ENCODE results near the gene PPP2R2D. TPM values are rescaled to one million over a fixed set of nuclear protein-coding genes. Genes with fewer than 3 reads are reported as not detected.
"Not testable (repeated sequence)": the region's sequence is repeated elsewhere in the genome, so short reads cannot be mapped to it uniquely, and the experiment has no call there.

PPP2R2D gene
- total RNA-seq, 1 donor from 2014 or later = 30.0 TPM

DNA sequence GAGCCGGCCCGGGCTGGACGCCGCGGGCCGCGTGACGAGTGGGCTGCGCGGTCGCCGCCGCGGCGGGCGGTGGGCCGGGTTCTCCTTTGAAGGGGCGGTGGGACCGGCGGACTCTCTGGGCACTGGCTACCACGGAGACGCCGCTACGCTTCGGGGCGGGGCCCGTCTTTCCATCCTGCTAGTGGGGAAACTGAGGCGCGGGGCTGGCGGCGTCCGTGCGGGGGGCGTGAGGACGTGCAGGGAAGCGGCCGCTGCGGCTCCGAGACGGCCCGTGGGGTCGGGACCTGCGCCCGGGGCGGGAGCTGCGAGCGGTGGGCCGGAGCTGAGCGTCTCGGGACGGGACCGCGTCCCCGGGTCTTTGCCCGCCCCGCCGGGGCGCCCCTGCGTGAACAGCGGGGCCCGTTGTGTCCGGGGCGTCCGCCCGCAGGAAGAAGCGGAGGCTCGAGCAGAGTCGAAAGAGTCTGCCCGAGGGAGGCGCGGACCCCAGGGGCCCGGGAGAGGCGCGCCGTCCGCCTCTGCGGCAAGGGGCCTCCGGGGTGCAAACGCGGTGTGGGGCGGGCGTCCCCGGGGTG is 81.5 kb downstream of the PPP2R2D start:
- Histone ChIP-seq H3K27me3 (ENCODE audit: low read depth) (no peaks in the 10 kb centered on the region), H3K4me1 (peaks cover 37% of the 10 kb centered on the region), H3K27ac (peak overlapping the region; percentile 62), H3K4me3 (peak overlapping the region; percentile 93), H3K9me3 (no peaks in the 10 kb centered on the region), H3K36me3 (no peaks in the 10 kb centered on the region)
- ATAC-seq (no peak), DNase-seq (no peak)
- intact Hi-C loops (cut with DNase I) = no loop called here
- TF ChIP-seq, protein P1, sequence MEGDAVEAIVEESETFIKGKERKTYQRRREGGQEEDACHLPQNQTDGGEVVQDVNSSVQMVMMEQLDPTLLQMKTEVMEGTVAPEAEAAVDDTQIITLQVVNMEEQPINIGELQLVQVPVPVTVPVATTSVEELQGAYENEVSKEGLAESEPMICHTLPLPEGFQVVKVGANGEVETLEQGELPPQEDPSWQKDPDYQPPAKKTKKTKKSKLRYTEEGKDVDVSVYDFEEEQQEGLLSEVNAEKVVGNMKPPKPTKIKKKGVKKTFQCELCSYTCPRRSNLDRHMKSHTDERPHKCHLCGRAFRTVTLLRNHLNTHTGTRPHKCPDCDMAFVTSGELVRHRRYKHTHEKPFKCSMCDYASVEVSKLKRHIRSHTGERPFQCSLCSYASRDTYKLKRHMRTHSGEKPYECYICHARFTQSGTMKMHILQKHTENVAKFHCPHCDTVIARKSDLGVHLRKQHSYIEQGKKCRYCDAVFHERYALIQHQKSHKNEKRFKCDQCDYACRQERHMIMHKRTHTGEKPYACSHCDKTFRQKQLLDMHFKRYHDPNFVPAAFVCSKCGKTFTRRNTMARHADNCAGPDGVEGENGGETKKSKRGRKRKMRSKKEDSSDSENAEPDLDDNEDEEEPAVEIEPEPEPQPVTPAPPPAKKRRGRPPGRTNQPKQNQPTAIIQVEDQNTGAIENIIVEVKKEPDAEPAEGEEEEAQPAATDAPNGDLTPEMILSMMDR (IDR thresholded peaks at IDR 0.05) = no peak

DNA sequence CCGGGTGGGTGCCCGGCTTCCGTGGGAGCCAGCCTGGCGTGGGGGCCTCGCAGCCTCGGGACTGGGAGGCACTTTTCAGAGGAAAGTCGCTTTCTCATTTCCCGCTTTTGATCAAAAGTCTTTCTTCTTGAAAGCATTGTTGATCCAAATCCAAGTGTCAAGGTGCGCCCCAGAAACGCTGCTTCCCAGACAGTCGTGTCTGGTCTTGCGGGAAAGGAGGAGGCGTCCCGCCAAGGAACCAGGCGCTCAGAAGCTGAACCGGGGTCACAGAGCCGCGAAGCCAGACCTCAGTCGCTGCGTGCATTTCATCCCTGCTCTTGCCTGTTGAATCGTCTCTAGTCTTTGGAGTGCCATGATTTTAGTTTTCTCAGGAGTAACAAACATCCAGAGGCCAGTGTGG is 82.0 kb downstream of the PPP2R2D start:
- H3K4me3 ChIP-seq = peak overlapping the region; percentile 93
- no peak for ATAC-seq
- H3K36me3 ChIP-seq = no peaks in the 10 kb centered on the region
- TF ChIP-seq, protein P1 (IDR thresholded peaks at IDR 0.05) = no peak
- no peaks in the 10 kb centered on the region for H3K9me3 ChIP-seq
- peak overlapping the region; percentile 62 for H3K27ac ChIP-seq
- intact Hi-C loops (cut with DNase I) = no loop called here
- H3K27me3 ChIP-seq (ENCODE audit: low read depth) = no peaks in the 10 kb centered on the region
- peaks cover 37% of the 10 kb centered on the region for H3K4me1 ChIP-seq
- no peak for DNase-seq

DNA sequence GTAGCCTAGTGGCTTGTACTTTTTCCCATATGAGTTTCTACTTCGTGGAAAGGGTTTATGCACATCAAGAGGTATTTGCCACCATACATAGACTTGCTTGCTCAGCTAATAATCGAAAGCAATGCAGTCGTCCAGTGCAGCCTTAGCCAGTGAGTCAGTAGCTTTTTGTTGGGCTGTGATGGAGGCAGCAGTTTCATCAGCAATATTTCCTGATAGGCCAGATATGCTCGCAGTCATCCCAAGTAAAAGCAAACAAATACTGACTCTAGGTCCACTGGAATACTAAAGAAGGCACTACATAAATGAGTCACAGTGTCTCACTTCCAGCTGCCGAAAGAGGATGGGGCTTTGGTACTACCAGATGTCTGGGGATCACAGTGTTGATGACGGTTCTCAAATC is 83.0 kb downstream of the PPP2R2D start:
- DNase-seq = no peak
- intact Hi-C loops (cut with DNase I) = no loop called here
- no peaks in the 10 kb centered on the region for H3K27me3 ChIP-seq (ENCODE audit: low read depth)
- no peaks in the 10 kb centered on the region for H3K36me3 ChIP-seq
- no peak overlapping the region for H3K27ac ChIP-seq
- ATAC-seq = no peak
- H3K9me3 ChIP-seq = no peaks in the 10 kb centered on the region
- no peak overlapping the region for H3K4me3 ChIP-seq
- TF ChIP-seq, protein P1 (IDR thresholded peaks at IDR 0.05) = no peak
- H3K4me1 ChIP-seq = peaks cover 27% of the 10 kb centered on the region

DNA sequence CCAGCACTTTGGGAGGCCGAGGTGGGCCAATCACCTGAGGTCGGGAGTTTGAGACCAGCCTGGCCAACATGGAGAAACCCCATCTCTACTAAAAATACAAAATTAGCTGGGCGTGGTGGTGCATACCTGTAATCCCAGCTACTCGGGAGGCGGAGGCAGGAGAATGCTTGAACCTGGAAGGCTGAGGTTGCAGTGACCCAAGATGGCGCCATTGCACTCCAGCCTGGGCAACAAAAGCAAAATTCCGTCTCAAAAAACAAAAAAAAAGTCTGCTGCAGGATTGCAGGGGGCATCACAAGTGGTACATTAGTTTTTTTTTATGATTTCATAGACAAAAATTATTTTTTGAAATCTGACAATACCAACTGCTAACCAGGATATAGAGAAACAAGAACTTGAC is 86.0 kb downstream of the PPP2R2D start:
- H3K27ac ChIP-seq; H3K27me3 ChIP-seq (ENCODE audit: low read depth); intact Hi-C loops (cut with DNase I); H3K36me3 ChIP-seq; H3K4me1 ChIP-seq; ATAC-seq; DNase-seq; H3K9me3 ChIP-seq; H3K4me3 ChIP-seq: not testable (repeated sequence)

DNA sequence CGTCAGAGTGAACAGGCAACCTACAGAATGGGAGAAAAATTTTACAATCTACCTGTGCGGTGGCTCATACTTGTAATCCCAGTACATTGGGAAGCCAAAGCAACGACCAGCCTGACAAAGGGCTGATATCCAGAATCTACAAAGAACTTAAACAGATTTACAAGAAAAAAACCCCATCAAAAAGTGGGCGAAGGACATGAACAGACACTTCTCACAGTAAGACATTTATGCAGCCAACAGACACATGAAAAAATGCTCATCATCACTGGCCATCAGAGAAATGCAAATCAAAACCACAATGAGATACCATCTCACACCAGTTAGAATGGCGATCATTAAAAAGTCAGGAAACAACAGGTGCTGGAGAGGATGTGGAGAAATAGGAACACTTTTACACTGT is 86.5 kb downstream of the PPP2R2D start:
- intact Hi-C loops (cut with DNase I); H3K27ac ChIP-seq; H3K4me1 ChIP-seq; H3K36me3 ChIP-seq; DNase-seq; H3K27me3 ChIP-seq (ENCODE audit: low read depth); H3K4me3 ChIP-seq; ATAC-seq; H3K9me3 ChIP-seq: not testable (repeated sequence)

DNA sequence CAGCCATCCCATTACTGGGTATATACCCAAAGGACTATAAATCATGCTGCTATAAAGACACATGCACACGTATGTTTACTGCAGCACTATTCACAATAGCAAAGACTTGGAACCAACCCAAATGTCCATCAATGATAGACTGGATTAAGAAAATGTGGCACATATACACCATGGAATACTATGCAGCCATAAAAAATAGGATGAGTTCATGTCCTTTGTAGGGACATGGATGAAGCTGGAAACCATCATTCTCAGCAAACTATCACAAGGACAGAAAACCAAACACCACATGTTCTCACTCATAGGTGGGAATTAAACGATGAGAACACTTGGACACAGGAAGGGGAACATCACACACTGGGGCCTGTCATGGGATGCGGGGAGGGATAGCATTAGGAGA is 87.0 kb downstream of the PPP2R2D start:
- intact Hi-C loops (cut with DNase I); DNase-seq; H3K27me3 ChIP-seq (ENCODE audit: low read depth); H3K4me3 ChIP-seq; H3K36me3 ChIP-seq; H3K27ac ChIP-seq; H3K9me3 ChIP-seq; ATAC-seq; H3K4me1 ChIP-seq: not testable (repeated sequence)

DNA sequence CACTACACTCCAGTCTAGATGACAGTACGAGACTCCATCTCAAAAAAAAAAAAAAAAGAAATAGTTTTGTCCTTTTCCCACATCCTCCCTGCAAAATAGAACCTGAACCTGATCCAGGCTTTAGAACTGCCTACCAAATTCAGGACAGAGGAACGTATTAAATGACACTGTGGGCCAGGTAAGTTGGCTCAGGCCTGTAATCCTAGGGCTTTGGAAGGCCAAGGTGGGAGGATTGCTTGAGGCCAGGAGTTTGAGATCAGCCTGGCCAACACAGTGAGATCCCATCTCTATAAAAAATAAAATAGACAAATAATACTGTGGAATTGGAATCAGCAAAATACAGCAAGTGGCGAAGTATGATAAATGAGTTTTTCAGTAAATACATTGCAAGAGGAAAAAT is 90.9 kb downstream of the PPP2R2D start:
- intact Hi-C loops (cut with DNase I) = no loop called here
- H3K27ac ChIP-seq = no peak overlapping the region
- H3K9me3 ChIP-seq = no peaks in the 10 kb centered on the region
- no peak overlapping the region for H3K4me3 ChIP-seq
- DNase-seq = no peak
- H3K27me3 ChIP-seq (ENCODE audit: low read depth) = no peaks in the 10 kb centered on the region
- ATAC-seq = no peak
- TF ChIP-seq, protein P1 (IDR thresholded peaks at IDR 0.05) = no peak
- H3K36me3 ChIP-seq = no peaks in the 10 kb centered on the region
- H3K4me1 ChIP-seq = peaks cover 7% of the 10 kb centered on the region

Measured in lower lobe of right lung (tissue), 2 donors.